NCI-H146 treated with DMSO at 0.1 percent for 48 hours (cell line): ENCODE results near the gene SLC16A3.
A peak's percentile ranks its signal among the peaks of the same experiment; 100 is the strongest.

ENCODE experiments used
- DNase-seq: peaks from one replicate; lab custom pipeline; 2025; ENCODE audit not compliant: unreplicated experiment; lab: John Stamatoyannopoulos, UW

SLC16A3 gene

GRCh38 chr17:82281076-82281475 lies 52.2 kb downstream of the SLC16A3 start:
- no peak for DNase-seq

GRCh38 chr17:82281502-82282238 lies 52.8 kb downstream of the SLC16A3 start:
- no peak for DNase-seq

- no peak for DNase-seq
Measured at GRCh38 chr17:82282239-82283207, 53.7 kb downstream of the SLC16A3 start.

- DNase-seq: no peak
Measured at GRCh38 chr17:82283208-82283749, 54.4 kb downstream of the SLC16A3 start.

GRCh38 chr17:82285141-82285540 lies 56.3 kb downstream of the SLC16A3 start:
- DNase-seq: no peak

GRCh38 chr17:82287013-82287867 lies 58.4 kb downstream of the SLC16A3 start:
- DNase-seq: no peak

- peak; percentile 21 for DNase-seq
Measured at GRCh38 chr17:82287868-82288801, 59.3 kb downstream of the SLC16A3 start.
